SJSA1 (cell line): ENCODE measurements around the gene CCR5AS.

Experiments
- DNase-seq, 2 experiments: peaks; one replicate each; pipeline ENCODE4 v3.0.0-alpha.2; 2015 to 2020; ENCODE audit warnings: low spot score in 2 of 2, low read depth in 1 of 2
- H3K27ac ChIP-seq: fragments of 250-450 bp; sonication (Bioruptor Pico); 2 replicates; pipeline ENCODE4 v1.5.1; 2020; ENCODE audit warnings: mild to moderate bottlenecking, moderate library complexity
- H3K27me3 ChIP-seq: fragments of 250-450 bp; sonication (Bioruptor Pico); replicated peaks from 2 replicates; pipeline ENCODE4 v1.5.1; 2020; ENCODE audit warnings: mild to moderate bottlenecking, moderate library complexity
- H3K36me3 ChIP-seq: fragments of 250-450 bp; sonication (Bioruptor Pico); 2 replicates; pipeline ENCODE4 v1.5.1; 2020; ENCODE audit warnings: mild to moderate bottlenecking
- H3K4me1 ChIP-seq: fragments of 250-450 bp; sonication (Bioruptor Pico); replicated peaks from 2 replicates; pipeline ENCODE4 v1.6.1; 2021; ENCODE audit warnings: mild to moderate bottlenecking
- H3K4me3 ChIP-seq: fragments of 250-450 bp; sonication (Bioruptor Pico); 2 replicates; pipeline ENCODE4 v1.5.1; 2020; ENCODE audit warnings: mild to moderate bottlenecking
- H3K9me3 ChIP-seq: fragments of 250-450 bp; sonication (Bioruptor Pico); replicated peaks from 2 replicates; pipeline ENCODE4 v1.5.1; 2020; ENCODE audit warnings: mild to moderate bottlenecking

The CCR5AS gene

GRCh38 chr3:46419816-46420215, 12.9 kb upstream of the CCR5AS start:
- Histone ChIP-seq H3K4me3 (no peak overlapping the region), H3K27ac (no peak overlapping the region), H3K9me3 (no peaks in the 10 kb centered on the region), H3K36me3 (no peaks in the 10 kb centered on the region), H3K4me1 (no peaks in the 10 kb centered on the region), H3K27me3 (no peaks in the 10 kb centered on the region)
- DNase-seq: no peak

- no peaks in the 10 kb centered on the region for H3K27me3 ChIP-seq
- no peak overlapping the region for H3K4me3 ChIP-seq
- no peak overlapping the region for H3K27ac ChIP-seq
- peaks cover under 1% of the 10 kb centered on the region for H3K4me1 ChIP-seq
- no peaks in the 10 kb centered on the region for H3K36me3 ChIP-seq
- no peaks in the 10 kb centered on the region for H3K9me3 ChIP-seq
- no peak for DNase-seq
Measured at GRCh38 chr3:46417841-46418611, 11.2 kb upstream of the CCR5AS start.

- Histone ChIP-seq H3K36me3 (no peaks in the 10 kb centered on the region), H3K27ac (no peak overlapping the region), H3K4me3 (no peak overlapping the region), H3K27me3 (no peaks in the 10 kb centered on the region), H3K4me1 (peaks cover 4% of the 10 kb centered on the region), H3K9me3 (no peaks in the 10 kb centered on the region)
- no peak for DNase-seq
Measured at GRCh38 chr3:46416811-46417510, 10.1 kb upstream of the CCR5AS start.

- no peak overlapping the region for H3K4me3 ChIP-seq
- no peaks in the 10 kb centered on the region for H3K36me3 ChIP-seq
- no peak overlapping the region for H3K27ac ChIP-seq
- no peak for DNase-seq
- H3K27me3 ChIP-seq: no peaks in the 10 kb centered on the region
- peaks cover 4% of the 10 kb centered on the region for H3K4me1 ChIP-seq
- H3K9me3 ChIP-seq: no peaks in the 10 kb centered on the region
Measured at GRCh38 chr3:46416125-46416810, 9.4 kb upstream of the CCR5AS start.

- Histone ChIP-seq H3K27ac (no peak overlapping the region), H3K27me3 (no peaks in the 10 kb centered on the region), H3K4me1 (peaks cover 4% of the 10 kb centered on the region), H3K36me3 (no peaks in the 10 kb centered on the region), H3K9me3 (no peaks in the 10 kb centered on the region), H3K4me3 (no peak overlapping the region)
- DNase-seq: no peak
Measured at GRCh38 chr3:46414739-46415138, 7.9 kb upstream of the CCR5AS start.

GRCh38 chr3:46413951-46414350, 7.1 kb upstream of the CCR5AS start:
- Histone ChIP-seq H3K9me3 (no peaks in the 10 kb centered on the region), H3K4me1 (peaks cover 4% of the 10 kb centered on the region), H3K4me3 (no peak overlapping the region), H3K27ac (no peak overlapping the region), H3K36me3 (no peaks in the 10 kb centered on the region), H3K27me3 (no peaks in the 10 kb centered on the region)
- DNase-seq: no peak

GRCh38 chr3:46412786-46413298, 6.0 kb upstream of the CCR5AS start:
- no peak for DNase-seq
- H3K4me3 ChIP-seq: no peak overlapping the region
- H3K4me1 ChIP-seq: peaks cover 11% of the 10 kb centered on the region
- no peaks in the 10 kb centered on the region for H3K27me3 ChIP-seq
- H3K36me3 ChIP-seq: no peaks in the 10 kb centered on the region
- no peak overlapping the region for H3K27ac ChIP-seq
- H3K9me3 ChIP-seq: no peaks in the 10 kb centered on the region

GRCh38 chr3:46411271-46411670, 4.4 kb upstream of the CCR5AS start:
- Histone ChIP-seq H3K36me3 (no peaks in the 10 kb centered on the region), H3K4me1 (peaks cover 26% of the 10 kb centered on the region), H3K27me3 (no peaks in the 10 kb centered on the region), H3K9me3 (no peaks in the 10 kb centered on the region), H3K27ac (no peak overlapping the region), H3K4me3 (no peak overlapping the region)
- no peak for DNase-seq

GRCh38 chr3:46410669-46411068, 3.8 kb upstream of the CCR5AS start:
- H3K9me3 ChIP-seq: no peaks in the 10 kb centered on the region
- no peak overlapping the region for H3K27ac ChIP-seq
- DNase-seq: no peak
- no peak overlapping the region for H3K4me3 ChIP-seq
- H3K36me3 ChIP-seq: no peaks in the 10 kb centered on the region
- H3K27me3 ChIP-seq: no peaks in the 10 kb centered on the region
- peaks cover 32% of the 10 kb centered on the region for H3K4me1 ChIP-seq

- Histone ChIP-seq H3K27me3 (no peaks in the 10 kb centered on the region), H3K9me3 (no peaks in the 10 kb centered on the region), H3K4me1 (peaks cover 40% of the 10 kb centered on the region), H3K27ac (no peak overlapping the region), H3K4me3 (no peak overlapping the region), H3K36me3 (no peaks in the 10 kb centered on the region)
- DNase-seq: no peak
Measured at GRCh38 chr3:46409739-46410489, 3.0 kb upstream of the CCR5AS start.

GRCh38 chr3:46408853-46409252, 2.0 kb upstream of the CCR5AS start:
- Histone ChIP-seq H3K4me3 (no peak overlapping the region), H3K36me3 (no peaks in the 10 kb centered on the region), H3K9me3 (no peaks in the 10 kb centered on the region), H3K27me3 (no peaks in the 10 kb centered on the region), H3K4me1 (peaks cover 42% of the 10 kb centered on the region), H3K27ac (no peak overlapping the region)
- DNase-seq: no peak

- Histone ChIP-seq H3K27me3 (no peaks in the 10 kb centered on the region), H3K4me1 (peaks cover 41% of the 10 kb centered on the region), H3K27ac (no peak overlapping the region), H3K36me3 (no peaks in the 10 kb centered on the region), H3K4me3 (no peak overlapping the region), H3K9me3 (no peaks in the 10 kb centered on the region)
- no peak for DNase-seq
Measured at GRCh38 chr3:46407970-46408369, 1.1 kb upstream of the CCR5AS start.

GRCh38 chr3:46406443-46406787, 451 bp downstream of the CCR5AS start:
- Histone ChIP-seq H3K36me3 (no peaks in the 10 kb centered on the region), H3K27me3 (no peaks in the 10 kb centered on the region), H3K27ac (no peak overlapping the region), H3K4me1 (peaks cover 38% of the 10 kb centered on the region), H3K4me3 (no peak overlapping the region), H3K9me3 (no peaks in the 10 kb centered on the region)
- DNase-seq: no peak
